Endothelial cell of umbilical vein (primary cell): ENCODE data around the gene ARHGAP21. TPM values are rescaled to one million over a fixed set of nuclear protein-coding genes. Genes with fewer than 3 reads are reported as not detected.

Source experiments
- BruUV-seq: library from RNA; stranded (reverse); fragments of 400-500 nt; replicated peaks from 2 replicates; lab custom pipeline; 2021; lab: Mats Ljungman, UMichigan
- CTCF ChIA-PET: fragments of 300-600, 350-600 bp; sonication (Branson Sonifier 250); formaldehyde crosslinking; loops from one replicate; lab custom pipeline; 2021; ENCODE audit warnings: antibody characterized with exemption, inconsistent platforms; lab: Charles Lee
- POLR2A ChIA-PET: fragments of 300-600, 350-600 bp; sonication (Branson Sonifier 250); formaldehyde crosslinking; loops from one replicate; lab custom pipeline; 2021; ENCODE audit warnings: antibody characterized with exemption, inconsistent platforms; lab: Charles Lee
- DNase-seq: peaks from one replicate; pipeline ENCODE4 v3.0.0-alpha.2; 2011; ENCODE audit warnings: low read depth, low spot score
- FAIRE-seq: peaks from 2 replicates; lab custom pipeline; 2011; peaks lifted over from hg19 to GRCh38; lab: Jason Lieb, UNC
- H2AFZ ChIP-seq: 2 replicates; pipeline ENCODE4 v1.6.0; 2012; ENCODE audit warnings: low read depth, low read length, control low read depth, inconsistent platforms
- H3K27ac ChIP-seq: 2 replicates; pipeline ENCODE4 v1.5.1; 2011; ENCODE audit warnings: low read depth, mild to moderate bottlenecking, control low read depth, low read length, moderate library complexity; ENCODE audit not compliant: insufficient read depth
- H3K27me3 ChIP-seq, 2 experiments: 2 replicates each; pipeline versions ENCODE4 v1.6.0 to v1.6.1; 2011; ENCODE audit warnings: low read length in 2 of 2, mixed read lengths in 1 of 2; ENCODE audit not compliant: control insufficient read depth in 2 of 2, insufficient read depth in 2 of 2
- H3K36me3 ChIP-seq, 2 experiments: 2 replicates in 1 of 2; 3 replicates in 1 of 2; pipeline ENCODE4 v1.5.1; 2011; ENCODE audit warnings: low read length in 2 of 2, mild to moderate bottlenecking in 1 of 2, moderate library complexity in 1 of 2; ENCODE audit not compliant: control insufficient read depth in 2 of 2, insufficient read depth in 2 of 2; ENCODE audit errors: extremely low read depth in 1 of 2
- H3K4me1 ChIP-seq: 3 replicates; pipeline ENCODE4 v1.5.1; 2011; ENCODE audit warnings: mild to moderate bottlenecking, low read length; ENCODE audit not compliant: control insufficient read depth, insufficient read depth; ENCODE audit errors: extremely low read depth
- H3K4me2 ChIP-seq: 2 replicates; pipeline ENCODE4 v1.6.1; 2011; ENCODE audit warnings: low read length, control low read depth, mixed read lengths; ENCODE audit not compliant: insufficient read depth
- H3K4me3 ChIP-seq, 3 experiments: fragments of 200-600 bp in 1 of 3; sonication (generic), shearing (Covaris generic) in 1 of 3; replicated peaks in 1 of 3; 2 replicates each; pipeline ENCODE4 v1.5.1; 2011 to 2016; ENCODE audit warnings: control low read depth in 3 of 3, low read length in 3 of 3, mild to moderate bottlenecking in 2 of 3, inconsistent platforms in 1 of 3, low read depth in 1 of 3, moderate library complexity in 1 of 3; ENCODE audit not compliant: insufficient read depth in 1 of 3
- H3K79me2 ChIP-seq: 2 replicates; pipeline ENCODE4 v1.6.0; 2012; ENCODE audit warnings: low read length, inconsistent platforms; ENCODE audit not compliant: control insufficient read depth, insufficient read depth
- H3K9ac ChIP-seq: replicated peaks from 2 replicates; pipeline ENCODE3; 2011; ENCODE audit warnings: low read length, control low read depth; ENCODE audit not compliant: insufficient read depth; ENCODE audit errors: extremely low read depth
- H3K9me1 ChIP-seq: replicated peaks from 3 replicates; pipeline ENCODE4 v1.6.0; 2011; ENCODE audit warnings: mild to moderate bottlenecking, low read length; ENCODE audit not compliant: control insufficient read depth, insufficient read depth; ENCODE audit errors: extremely low read depth
- H3K9me3 ChIP-seq: replicated peaks from 2 replicates; pipeline ENCODE4 v1.5.1; 2012; ENCODE audit warnings: low read length, inconsistent platforms; ENCODE audit not compliant: control insufficient read depth, insufficient read depth
- H4K20me1 ChIP-seq: replicated peaks from 2 replicates; pipeline ENCODE3; 2011; ENCODE audit warnings: mild to moderate bottlenecking, low read length; ENCODE audit not compliant: control insufficient read depth, insufficient read depth; ENCODE audit errors: extremely low read depth
- EZH2 ChIP-seq: IDR thresholded peaks from 2 replicates; pipeline ENCODE4 v1.6.1; 2012; ENCODE audit warnings: borderline replicate concordance, low read depth, mild to moderate bottlenecking, moderate library complexity, low read length, inconsistent platforms; ENCODE audit not compliant: severe bottlenecking
- FOS ChIP-seq: IDR thresholded peaks from 2 replicates; pipeline ENCODE4 v1.6.1; 2011; ENCODE audit warnings: mild to moderate bottlenecking, low read length, moderate library complexity, borderline replicate concordance; ENCODE audit not compliant: insufficient read depth
- GATA2 ChIP-seq: IDR thresholded peaks from 2 replicates; pipeline ENCODE4 v1.7.0; 2011; ENCODE audit warnings: low read depth, mild to moderate bottlenecking, moderate library complexity, mixed read lengths, low read length; ENCODE audit not compliant: insufficient read length, insufficient read depth
- JUN ChIP-seq: IDR thresholded peaks from 2 replicates; pipeline ENCODE4 v1.6.1; 2011; ENCODE audit warnings: borderline replicate concordance, low read depth; ENCODE audit not compliant: insufficient read length, insufficient read depth
- MYC ChIP-seq: IDR thresholded peaks from one replicate; pipeline ENCODE4 v1.6.1; 2011; ENCODE audit warnings: mild to moderate bottlenecking, low read depth, low read length
- POLR2A ChIP-seq: IDR thresholded peaks from 2 replicates; pipeline ENCODE4 v1.6.1; 2012; ENCODE audit warnings: low read depth, mild to moderate bottlenecking, control low read depth, low read length
- POLR2AphosphoS5 ChIP-seq: IDR thresholded peaks from 2 replicates; pipeline ENCODE4 v1.6.1; 2012; ENCODE audit warnings: low read depth, mild to moderate bottlenecking, control low read depth, low read length, moderate library complexity; ENCODE audit not compliant: insufficient read depth
- dilution Hi-C: fragments of 300-500 bp; cut with MboI; formaldehyde crosslinking; loops from one replicate; pipeline ENCODE4 v1.15.0; 2019; ENCODE audit warnings: low sequenced_read_pairs; ENCODE audit not compliant: extremely low pct_ligation_motif_present
- intact Hi-C: fragments of 100-400 bp; cut with micrococcal nuclease; formaldehyde crosslinking; loops from one replicate; pipeline ENCODE4 v1.10.0; 2022
- polyA plus RNA-seq, 4 experiments: library from polyadenylated mRNA; depleted of rRNA in 3 of 4; stranded (reverse) in 3 of 4; unstranded in 1 of 4; fragments of >200 nt; gene quantifications; 2 replicates each; pipeline versions ENCODE4 v1.2.1 to v1.2.3, GENCODE V29; 2011 to 2012; ENCODE audit warnings: missing spikeins in 1 of 4
- total RNA-seq: library from RNA; stranded (reverse); gene quantifications from 2 replicates; pipeline ENCODE4 v1.2.3, GENCODE V29; 2021
- TF ChIP-seq, protein P1 (sequence below): IDR thresholded peaks from 2 replicates; pipeline ENCODE4 v1.6.1; 2011; ENCODE audit not compliant: insufficient read depth, insufficient read length
- TF ChIP-seq, protein P2 (sequence below), 2 donors: IDR thresholded peaks; 1 replicate in 1 of 2; 2 replicates in 1 of 2; pipeline ENCODE4 v1.5.1; 2011; ENCODE audit warnings: low read length in 2 of 2, mild to moderate bottlenecking in 2 of 2, moderate library complexity in 2 of 2, control low read depth in 1 of 2, inconsistent platforms in 1 of 2, low read depth in 1 of 2; ENCODE audit not compliant: insufficient read depth in 1 of 2; ENCODE audit errors: extremely low read depth in 1 of 2

ARHGAP21 gene
- total and polyA plus RNA-seq, 2 donors (not counting 3 experiments of a cell fraction or from before 2014, with no cell fraction given) = 29.5 to 97.8 TPM

DNA sequence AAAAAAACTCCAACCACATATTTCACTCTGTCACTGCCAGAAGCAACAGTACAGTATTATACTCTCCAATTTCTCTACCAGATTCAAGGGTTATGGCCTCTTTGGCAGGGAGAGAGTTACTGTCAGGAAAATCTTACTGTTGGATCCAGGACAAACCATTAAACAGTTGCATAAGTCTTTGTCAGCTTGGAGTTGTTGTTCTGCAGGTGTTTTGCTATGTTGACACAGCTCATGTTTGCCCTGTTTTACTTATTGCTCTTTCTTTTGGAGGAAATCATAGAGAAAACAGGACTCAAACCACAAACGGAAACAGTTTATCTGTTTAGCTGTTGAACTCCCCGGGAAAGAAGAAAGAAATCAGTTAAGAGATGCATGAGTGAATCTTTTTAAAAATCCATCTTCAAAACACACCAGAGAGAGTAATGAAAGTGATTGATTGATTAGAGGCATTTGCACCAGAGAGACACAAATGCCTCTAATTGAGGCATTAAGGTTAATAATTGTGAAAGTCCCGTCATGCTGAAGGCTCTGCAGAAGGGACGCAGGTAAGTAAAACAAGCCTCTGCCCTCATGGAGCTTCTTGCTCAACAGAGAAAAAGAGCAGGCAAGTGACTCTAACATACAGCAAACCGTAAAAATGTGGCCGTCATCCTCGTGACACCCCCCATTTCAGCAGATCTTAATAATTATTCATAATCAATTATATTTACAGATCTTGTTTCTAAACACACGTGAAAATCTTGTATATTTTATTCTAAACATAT, 38.7 kb upstream of the ARHGAP21 start:
- FAIRE-seq = no peak
- dilution Hi-C loops = no loop called here
- no peak overlapping the region for H3K27ac ChIP-seq
- intact Hi-C loops = no loop called here
- ChIA-PET CTCF (interaction anchor here (0.8 to 1.9 kb wide), 4 partner anchors 17 to 174 kb away, joined by 3 to 5 read pairs (median 4); no protein-coding TSS in a partner anchor), POLR2A (no interaction called here)
- DNase-seq = peak; percentile 45
- H3K9me1 ChIP-seq = no peaks in the 10 kb centered on the region
- H3K36me3 ChIP-seq = no peaks in the 10 kb centered on the region
- no peaks in the 10 kb centered on the region for H3K9me3 ChIP-seq
- H3K27me3 ChIP-seq = peaks cover 0 to 2% of the 10 kb centered on the region in 2 experiments
- no peak overlapping the region for H3K4me3 ChIP-seq
- H3K4me2 ChIP-seq = no peak overlapping the region
- H3K9ac ChIP-seq = no peak overlapping the region
- H4K20me1 ChIP-seq = no peaks in the 10 kb centered on the region
- no TSS peak for BruUV-seq
- peaks cover 2% of the 10 kb centered on the region for H3K4me1 ChIP-seq
- H3K79me2 ChIP-seq = no peaks in the 10 kb centered on the region
- no peak overlapping the region for H2AFZ ChIP-seq
- TF ChIP-seq MYC (no peak), POLR2A (no peak), POLR2AphosphoS5 (no peak), EZH2 (no peak), JUN (no peak), GATA2 (no peak), FOS (no peak)
- TF ChIP-seq, protein P1, sequence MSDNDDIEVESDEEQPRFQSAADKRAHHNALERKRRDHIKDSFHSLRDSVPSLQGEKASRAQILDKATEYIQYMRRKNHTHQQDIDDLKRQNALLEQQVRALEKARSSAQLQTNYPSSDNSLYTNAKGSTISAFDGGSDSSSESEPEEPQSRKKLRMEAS = no peak
- TF ChIP-seq, protein P2, sequence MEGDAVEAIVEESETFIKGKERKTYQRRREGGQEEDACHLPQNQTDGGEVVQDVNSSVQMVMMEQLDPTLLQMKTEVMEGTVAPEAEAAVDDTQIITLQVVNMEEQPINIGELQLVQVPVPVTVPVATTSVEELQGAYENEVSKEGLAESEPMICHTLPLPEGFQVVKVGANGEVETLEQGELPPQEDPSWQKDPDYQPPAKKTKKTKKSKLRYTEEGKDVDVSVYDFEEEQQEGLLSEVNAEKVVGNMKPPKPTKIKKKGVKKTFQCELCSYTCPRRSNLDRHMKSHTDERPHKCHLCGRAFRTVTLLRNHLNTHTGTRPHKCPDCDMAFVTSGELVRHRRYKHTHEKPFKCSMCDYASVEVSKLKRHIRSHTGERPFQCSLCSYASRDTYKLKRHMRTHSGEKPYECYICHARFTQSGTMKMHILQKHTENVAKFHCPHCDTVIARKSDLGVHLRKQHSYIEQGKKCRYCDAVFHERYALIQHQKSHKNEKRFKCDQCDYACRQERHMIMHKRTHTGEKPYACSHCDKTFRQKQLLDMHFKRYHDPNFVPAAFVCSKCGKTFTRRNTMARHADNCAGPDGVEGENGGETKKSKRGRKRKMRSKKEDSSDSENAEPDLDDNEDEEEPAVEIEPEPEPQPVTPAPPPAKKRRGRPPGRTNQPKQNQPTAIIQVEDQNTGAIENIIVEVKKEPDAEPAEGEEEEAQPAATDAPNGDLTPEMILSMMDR (IDR thresholded peaks at IDR 0.05; ENCODE audit: extremely low read depth in 1 of 2, insufficient read depth in 1 of 2, low read depth in 1 of 2, low read length in 2 of 2) = no peak
